ENCODE measurements around the gene COL4A3. TPM values are rescaled to one million over a fixed set of nuclear protein-coding genes. Genes with fewer than 3 reads are reported as not detected.

Gene COL4A3
- total RNA-seq, 2 donors from 2014 or later: 0.42 to 0.76 TPM

Other genes starting within 250 kb of the COL4A3 start
- gene COL4A4, start 419 bp upstream of the COL4A3 start, total RNA-seq: 1 to 10 TPM in 1 of 2 donors, under 1 TPM in 1; 0.93 to 3.0 TPM
- 10 to 100 TPM; 52.2 to 55.2 TPM for gene MFF, start 160.6 kb downstream of the COL4A3 start, total RNA-seq
- under 1 TPM in 1 of 2 donors, not detected in 1; 0.10 TPM for gene TM4SF20, start 214.7 kb downstream of the COL4A3 start, total RNA-seq
- not detected for gene SCYGR1, start 223.3 kb downstream of the COL4A3 start, total RNA-seq